HG02870 (cell line): ENCODE data around the gene LPIN2.
"Not testable (repeated sequence)": the region's sequence is repeated elsewhere in the genome, so short reads cannot be mapped to it uniquely, and the experiment has no call there.

Experiments
- ATAC-seq: cut with Tn5 transposase; IDR thresholded peaks from one replicate; pipeline ENCODE4 v1.9.1; 2021; ENCODE audit warnings: mild to moderate bottlenecking, moderate library complexity; ENCODE audit not compliant: unreplicated experiment

LPIN2 gene

DNA sequence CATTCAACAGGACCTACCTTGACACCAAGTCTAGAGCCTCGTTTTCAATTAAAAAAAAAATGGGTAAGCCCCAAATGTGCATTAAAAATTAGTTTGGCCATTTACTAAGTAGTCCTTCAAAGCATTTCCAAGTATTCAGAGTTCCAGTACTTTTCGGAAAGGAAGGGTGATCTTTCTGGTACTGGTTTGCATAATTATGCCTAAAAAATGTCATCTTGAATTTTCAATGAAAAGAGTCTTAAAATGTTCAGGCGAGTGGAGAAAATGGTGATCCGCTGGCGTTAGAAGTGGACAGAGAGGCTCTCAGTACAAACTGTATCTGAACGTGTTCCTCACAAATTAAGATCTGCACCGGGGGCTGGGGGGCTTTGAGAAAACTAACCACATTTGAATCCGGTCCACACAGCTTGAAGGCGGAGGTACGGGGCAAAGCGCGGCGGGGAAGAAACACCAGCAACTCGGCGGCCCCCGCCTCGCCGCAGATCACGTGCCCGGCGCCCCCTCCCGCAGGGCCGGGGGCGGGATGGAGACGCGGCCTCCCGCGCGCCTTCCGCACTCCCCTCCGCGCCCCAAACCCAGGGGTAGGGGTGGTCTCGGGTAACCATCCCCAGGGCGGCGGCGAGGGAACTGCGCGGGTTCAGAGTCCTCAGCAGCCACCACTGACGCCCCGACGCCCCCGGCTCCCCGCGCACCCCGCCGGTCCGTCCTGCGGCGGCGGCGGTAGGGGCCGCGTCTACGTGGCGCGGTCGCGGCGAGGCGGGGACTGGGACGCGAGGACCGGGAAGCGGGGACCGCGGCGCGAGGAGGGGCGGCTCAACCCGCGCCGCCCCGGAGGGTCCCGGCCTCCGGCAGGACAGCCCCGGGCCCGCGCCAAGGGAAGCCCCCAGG is 564 bp downstream of the LPIN2 start:
- ATAC-seq = peak; percentile 29

DNA sequence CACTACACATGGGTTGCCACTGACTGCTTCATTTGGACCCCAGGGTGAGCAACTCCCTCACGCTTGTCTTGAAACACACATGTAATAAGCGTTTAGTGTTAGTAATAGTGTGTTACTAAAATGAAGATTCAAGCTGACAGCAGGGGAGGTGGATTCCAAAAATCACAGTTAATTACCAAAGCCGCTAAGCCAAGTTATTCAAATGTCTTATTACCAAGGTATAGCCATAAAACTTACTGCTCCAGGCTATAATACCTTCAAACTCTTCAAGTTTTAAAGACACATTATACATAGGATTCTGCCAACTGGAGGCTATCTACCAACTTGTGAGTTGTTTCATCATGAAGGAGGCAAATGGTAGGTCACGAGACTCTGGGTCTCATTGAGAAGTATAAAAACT is 2.9 kb downstream of the LPIN2 start:
- no peak for ATAC-seq

DNA sequence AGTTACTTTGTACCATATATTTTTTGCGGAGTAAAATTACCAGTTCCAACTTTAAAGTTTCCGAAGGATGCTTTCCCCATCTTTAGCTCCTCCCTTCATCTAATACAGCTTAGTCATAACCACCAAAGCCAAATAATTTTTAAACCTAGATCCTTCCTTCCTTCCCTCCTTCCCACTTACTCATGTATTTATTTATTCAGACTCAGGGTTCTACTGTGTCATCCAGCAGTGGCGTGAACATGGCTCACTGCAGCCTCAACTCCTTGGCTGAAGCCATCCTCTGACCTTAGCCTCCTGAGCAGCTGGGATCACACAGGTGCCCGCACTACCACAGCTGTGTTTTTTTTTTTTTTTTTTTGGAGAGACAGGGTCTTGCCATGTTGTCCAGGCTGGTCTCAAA is 4.4 kb downstream of the LPIN2 start:
- ATAC-seq = no peak

GRCh38 chr18:3007491-3007890 is 5.5 kb downstream of the LPIN2 start:
- no peak for ATAC-seq

GRCh38 chr18:3005462-3005861 is 7.5 kb downstream of the LPIN2 start:
- no peak for ATAC-seq

GRCh38 chr18:3003766-3004165 is 9.2 kb downstream of the LPIN2 start:
- ATAC-seq = not testable (repeated sequence)

- ATAC-seq = no peak
Observed at GRCh38 chr18:3002732-3003131, 10.2 kb downstream of the LPIN2 start.

- ATAC-seq = no peak
Observed at GRCh38 chr18:2998644-2999043, 14.3 kb downstream of the LPIN2 start.

DNA sequence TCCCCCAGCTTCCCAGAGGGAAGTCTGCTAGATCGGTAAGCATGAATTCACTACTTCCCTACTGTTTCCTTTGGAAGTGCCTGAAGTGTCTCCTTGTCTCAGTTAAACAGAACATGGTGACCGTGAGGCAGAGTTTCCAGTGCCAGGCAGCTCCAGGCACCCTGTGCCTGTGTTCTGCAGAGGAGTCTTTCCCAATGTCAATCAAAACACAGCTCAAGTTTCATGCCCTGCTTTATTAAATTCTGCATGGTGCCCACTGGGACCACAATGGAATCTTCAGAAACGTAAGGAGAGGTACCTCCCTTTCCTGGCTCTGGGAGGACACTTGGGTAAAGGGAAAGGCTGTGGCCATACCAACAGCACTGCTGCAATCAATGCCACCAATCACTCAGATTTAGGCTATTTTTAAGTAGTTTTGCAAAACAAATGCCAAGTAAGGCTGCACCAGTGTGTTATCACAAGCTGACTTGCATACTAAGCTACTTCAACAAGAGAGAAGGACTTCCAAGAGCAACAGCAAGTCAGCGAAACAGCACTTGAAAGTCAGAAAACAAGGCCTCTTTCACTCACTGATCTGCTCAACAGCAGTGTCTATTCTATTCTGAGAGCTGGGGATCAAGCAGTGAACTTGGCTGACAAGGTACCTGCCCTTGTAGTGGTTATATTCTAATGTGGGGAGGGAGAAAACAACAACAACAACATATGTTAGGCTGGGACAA is 14.9 kb downstream of the LPIN2 start:
- no peak for ATAC-seq

GRCh38 chr18:2997429-2997828 is 15.5 kb downstream of the LPIN2 start:
- no peak for ATAC-seq

GRCh38 chr18:2994603-2995432 is 18.1 kb downstream of the LPIN2 start:
- peak; percentile 75 for ATAC-seq

GRCh38 chr18:2994020-2994589 is 18.8 kb downstream of the LPIN2 start:
- ATAC-seq = no peak

DNA sequence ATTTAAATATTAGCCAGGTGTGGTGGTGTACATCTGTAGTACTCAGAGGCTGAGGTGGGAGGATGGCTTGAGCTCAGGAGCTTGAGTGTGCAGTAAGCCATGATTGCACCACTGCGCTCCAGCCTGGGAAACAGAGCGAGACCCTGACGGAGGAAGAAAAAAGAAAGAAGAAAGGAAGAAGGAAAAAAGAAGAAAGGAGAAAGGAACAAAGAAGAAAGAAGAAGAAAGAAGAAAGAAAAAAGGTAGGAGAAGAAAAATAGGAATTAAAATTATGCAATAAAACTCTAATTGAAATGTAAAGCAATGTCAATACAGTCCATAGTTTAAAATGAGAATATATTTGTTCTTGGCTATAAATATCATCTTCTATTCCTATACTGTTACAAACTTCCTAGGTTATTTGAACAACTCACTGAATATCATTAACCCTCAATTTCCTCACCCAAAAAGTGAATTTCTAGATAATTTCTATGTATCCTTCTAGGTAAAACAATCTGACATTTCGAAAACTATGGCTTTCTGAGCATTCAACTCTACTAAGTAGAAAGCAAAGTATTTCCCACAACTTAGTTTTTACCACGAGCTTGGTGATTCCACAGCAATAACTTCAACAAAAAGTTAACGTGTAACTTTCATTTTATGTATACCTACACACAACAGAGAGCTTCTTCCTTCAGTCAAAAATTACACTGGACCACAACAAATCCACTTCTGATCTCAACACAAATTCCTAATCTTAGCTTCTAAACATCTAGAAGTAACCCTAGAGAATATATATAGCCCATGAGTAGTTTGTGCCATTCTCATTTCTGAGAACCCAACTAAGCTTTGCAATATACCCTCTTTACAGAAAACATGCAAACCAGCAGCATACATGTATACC is 19.7 kb downstream of the LPIN2 start:
- ATAC-seq = no peak

GRCh38 chr18:2990956-2991640 is 21.8 kb downstream of the LPIN2 start:
- ATAC-seq = no peak

DNA sequence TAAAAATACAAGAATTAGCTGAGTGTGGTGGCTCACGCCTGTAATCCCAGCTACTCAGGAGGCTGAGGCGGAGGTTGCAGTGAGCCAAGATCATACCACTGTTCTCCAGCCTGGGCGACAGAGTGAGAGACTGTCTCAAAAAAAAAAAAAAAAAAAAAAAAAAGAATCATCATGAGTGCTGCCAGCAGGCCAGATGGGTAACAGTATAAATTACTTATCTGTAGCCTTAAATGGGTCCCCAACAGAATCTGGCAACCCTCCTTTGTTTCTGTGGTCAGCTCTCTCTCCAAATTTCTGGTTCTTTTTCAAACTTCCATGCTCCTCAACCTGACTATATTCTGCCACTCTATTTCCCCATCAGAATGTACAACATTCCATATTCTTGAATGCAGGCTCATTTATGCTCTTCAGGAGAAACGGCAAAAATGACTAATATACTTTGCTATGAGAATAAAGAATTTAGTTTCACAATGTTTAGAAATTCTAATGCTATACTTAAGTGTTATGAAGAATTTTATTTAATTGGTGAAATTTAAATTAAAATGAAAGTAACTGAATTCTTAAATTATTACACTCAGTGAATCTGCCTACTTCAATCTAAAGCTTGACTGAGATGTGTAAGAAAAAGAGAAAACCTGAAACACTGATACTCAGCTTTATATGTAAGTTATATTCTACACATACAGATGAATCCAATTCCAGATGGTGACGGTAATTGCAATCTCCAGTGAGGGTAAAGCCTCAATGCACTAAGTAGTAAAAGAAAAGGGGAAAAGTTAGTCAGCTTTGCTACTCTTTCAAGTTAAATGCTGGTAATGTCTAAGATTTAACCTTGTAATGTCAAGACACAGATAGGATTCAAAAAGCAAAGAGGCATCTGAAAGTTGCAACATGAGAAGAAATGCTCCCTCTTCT is 24.8 kb downstream of the LPIN2 start:
- ATAC-seq = no peak

DNA sequence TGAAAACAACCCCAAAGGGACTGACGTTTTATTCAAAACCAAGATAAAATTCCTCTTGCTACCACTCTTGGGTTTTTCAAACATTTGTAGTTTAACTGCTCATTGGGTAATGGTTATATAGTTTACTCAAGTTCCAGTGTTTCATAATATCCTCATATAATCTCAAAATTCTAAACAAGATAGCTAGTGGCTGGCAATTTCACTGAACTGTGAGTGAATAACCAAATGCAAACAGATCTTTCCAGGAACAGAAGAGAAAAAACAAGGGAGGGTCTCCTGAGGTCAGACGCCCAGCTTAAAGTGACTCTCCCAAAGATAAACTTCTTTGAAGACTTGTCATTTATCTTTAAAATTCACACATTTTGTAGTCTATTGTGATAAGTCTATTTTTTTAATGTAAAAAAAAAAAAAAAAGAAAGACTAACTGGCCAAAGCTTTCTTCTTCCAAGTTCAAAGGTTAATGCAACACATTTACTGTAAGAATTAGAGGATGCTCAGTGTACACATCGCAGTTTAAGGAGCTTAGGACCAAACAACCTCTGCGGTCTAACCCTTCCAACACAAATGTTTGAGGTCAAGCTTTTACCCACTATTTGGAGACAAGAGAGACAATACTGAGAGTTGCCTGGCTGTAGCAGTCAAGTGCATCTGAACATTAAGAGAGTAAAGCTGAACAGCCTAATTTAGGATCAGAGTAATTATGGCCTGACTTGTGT is 26.6 kb downstream of the LPIN2 start:
- no peak for ATAC-seq

GRCh38 chr18:2985628-2986027 is 27.3 kb downstream of the LPIN2 start:
- no peak for ATAC-seq
